RCC 7860 (cell line): ENCODE results near the gene MAP7D2.

ENCODE experiments used
- DNase-seq: peaks from one replicate; pipeline ENCODE4 v3.0.0-alpha.2; 2015; ENCODE audit warnings: low spot score
- FAIRE-seq: peaks from 2 replicates; lab custom pipeline; 2012; peaks lifted over from hg19 to GRCh38; lab: Jason Lieb, UNC

Gene MAP7D2

GRCh38 chrX:19981947-19982346 is 134.8 kb downstream of the MAP7D2 start:
- no peak for FAIRE-seq
- DNase-seq: no peak

- FAIRE-seq (no peak), DNase-seq (no peak)
These were observed 140.9 kb downstream of the MAP7D2 start for GRCh38 chrX:19975845-19976244.

GRCh38 chrX:19972984-19973383 is 143.7 kb downstream of the MAP7D2 start:
- DNase-seq (no peak), FAIRE-seq (peak; percentile 54)

- DNase-seq (no peak), FAIRE-seq (no peak)
These were observed 148.4 kb downstream of the MAP7D2 start for GRCh38 chrX:19968276-19968675.

GRCh38 chrX:19966056-19966455 is 150.7 kb downstream of the MAP7D2 start:
- no peak for DNase-seq
- no peak for FAIRE-seq

GRCh38 chrX:19964017-19964710 is 152.5 kb downstream of the MAP7D2 start:
- DNase-seq: peak; percentile 29
- peak; percentile 75 for FAIRE-seq

GRCh38 chrX:19960913-19961312 is 155.8 kb downstream of the MAP7D2 start:
- no peak for FAIRE-seq

GRCh38 chrX:19958552-19959486 is 157.9 kb downstream of the MAP7D2 start:
- DNase-seq: no peak
- FAIRE-seq: no peak

More at GRCh38 chrX:19960913-19961312, 155.8 kb downstream of the MAP7D2 start:
- DNase-seq: no peak

GRCh38 chrX:19956923-19957322 is 159.8 kb downstream of the MAP7D2 start:
- no peak for DNase-seq

More at GRCh38 chrX:19956923-19957322, 159.8 kb downstream of the MAP7D2 start:
- no peak for FAIRE-seq
